ENCODE results near the gene MOB1A. TPM values are rescaled to one million over a fixed set of nuclear protein-coding genes. Genes with fewer than 3 reads are reported as not detected.
A peak's percentile ranks its signal among the peaks of the same experiment; 100 is the strongest.

Gene MOB1A
- total RNA-seq, 1 experiment from 2014 or later = 95.1 TPM

- H3K27me3 Mint-ChIP-seq (ENCODE audit: low read depth) = peaks cover 20% of the 10 kb centered on the region
- H2BK12ac ChIP-seq (ENCODE audit: insufficient read length, low read depth, low read length) = no peak overlapping the region
- H2BK5ac ChIP-seq (ENCODE audit: insufficient read length, low read length) = no peak overlapping the region
- H3K23ac ChIP-seq (ENCODE audit: insufficient read length, low read depth, low read length) = no peak overlapping the region
- no peaks in the 10 kb centered on the region for H4K20me1 ChIP-seq (ENCODE audit: control insufficient read depth, insufficient read depth, insufficient read length)
- no peak overlapping the region for H3T11ph ChIP-seq (ENCODE audit: low read length)
- H3K4me1 Mint-ChIP-seq = peaks cover 9 to 19% of the 10 kb centered on the region in 2 experiments
- no CpG with 5 or more reads among the region's 5 CpGs for WGBS (ENCODE audit: extremely low coverage, insufficient read length, low lambda C conversion rate)
- H2BK15ac ChIP-seq (ENCODE audit: low read depth, low read length) = no peak overlapping the region
- no peak overlapping the region for H4K8ac ChIP-seq (replicated peaks; ENCODE audit: insufficient read length, low read depth, low read length)
- H3K9me3 ChIP-seq (ENCODE audit: control insufficient read depth, low read depth, low read length) = no peaks in the 10 kb centered on the region
- no peak overlapping the region for H3K27ac Mint-ChIP-seq
- no peak overlapping the region for H2AK5ac ChIP-seq (ENCODE audit: insufficient read length, low read length)
- peaks cover 0 to 4% (median 0%) of the 10 kb centered on the region in 3 experiments; a peak in 1 of 7 replicates for H3K36me3 Mint-ChIP-seq (ENCODE audit: insufficient read depth in 1 of 3, low read depth in 3 of 3)
- H3K79me1 ChIP-seq (ENCODE audit: insufficient read depth, low read depth, low read length, poor library complexity, severe bottlenecking) = no peaks in the 10 kb centered on the region
- H2BK20ac ChIP-seq (ENCODE audit: low read depth, low read length, poor library complexity, severe bottlenecking) = no peak overlapping the region
- no peaks in the 10 kb centered on the region for H3K27me3 ChIP-seq (ENCODE audit: insufficient read depth, low read length)
- no peak overlapping the region for H3K4me2 ChIP-seq (ENCODE audit: insufficient read depth, insufficient read length, low read length)
- no peaks in the 10 kb centered on the region for H3K9me3 Mint-ChIP-seq
- H3K23me2 ChIP-seq (ENCODE audit: insufficient read length, low read depth, low read length, poor library complexity, severe bottlenecking) = no peaks in the 10 kb centered on the region
- H4K5ac ChIP-seq (ENCODE audit: insufficient read length, low read depth, low read length) = no peak overlapping the region
- H3K18ac ChIP-seq (ENCODE audit: insufficient read length, low read depth, low read length) = no peak overlapping the region
- H3K56ac ChIP-seq (ENCODE audit: insufficient read length, low read depth, low read length) = no peak overlapping the region
- no peaks in the 10 kb centered on the region for H3K4me1 ChIP-seq (ENCODE audit: insufficient read depth, low read length)
- no peaks in the 10 kb centered on the region for H3K79me2 ChIP-seq (ENCODE audit: insufficient read depth, low read length)
- H3K4ac ChIP-seq (ENCODE audit: low read depth, low read length) = no peak overlapping the region
- no peak overlapping the region for H3K9ac ChIP-seq (ENCODE audit: extremely low read depth, insufficient read length, low read length)
- no peak overlapping the region for H3K4me3 Mint-ChIP-seq
- no peak overlapping the region for H2AFZ ChIP-seq (ENCODE audit: low read length)
- no peak overlapping the region; the same call in 1 of the 2 replicates for H3K14ac ChIP-seq (ENCODE audit: insufficient read depth, low read length)
- peak; percentile 37 for TF ChIP-seq CTCF (conservative IDR thresholded peaks at IDR 0.05)
- H2BK120ac ChIP-seq (ENCODE audit: low read depth, low read length, poor library complexity, severe bottlenecking) = no peak overlapping the region
- peak; percentile 61 for DNase-seq
- H4K91ac ChIP-seq (ENCODE audit: insufficient read length, low read depth, low read length) = no peak overlapping the region
- H3K27ac ChIP-seq (ENCODE audit: insufficient read length, low read depth, low read length) = no peak overlapping the region
Measured at GRCh38 chr2:74227646-74228045, 49.0 kb upstream of the MOB1A start.

Measured in H9 (cell line).